ENCODE results near the gene EVI5L. TPM values are rescaled to one million over a fixed set of nuclear protein-coding genes. Genes with fewer than 3 reads are reported as not detected.

The EVI5L gene
- polyA plus RNA-seq, 1 donor from 2014 or later, result 50.6 TPM

GRCh38 chr19:7787141-7787540, 42.9 kb upstream of the EVI5L start:
- peaks cover 42% of the 10 kb centered on the region for H3K27me3 ChIP-seq (ENCODE audit: insufficient read depth, low read depth, low read length)
- no peak overlapping the region for H2AFZ ChIP-seq (ENCODE audit: low read depth, low read length)
- TF ChIP-seq EZH2 (IDR thresholded peaks at IDR 0.05; ENCODE audit: borderline replicate concordance, insufficient read depth, low read length, poor library complexity, severe bottlenecking) (no peak), POLR2AphosphoS5 (IDR thresholded peaks at IDR 0.05) (no peak), RAD21 (conservative IDR thresholded peaks at IDR 0.05) (no peak), CTCF (IDR thresholded peaks at IDR 0.05; ENCODE audit: poor library complexity, severe bottlenecking) (no peak), SMC3 (conservative IDR thresholded peaks at IDR 0.05; ENCODE audit: poor library complexity) (no peak), TAF1 (IDR thresholded peaks at IDR 0.05; ENCODE audit: low read depth) (no peak), REST (IDR thresholded peaks at IDR 0.05; ENCODE audit: borderline replicate concordance) (no peak), EP300 (conservative IDR thresholded peaks at IDR 0.05; ENCODE audit: poor library complexity, severe bottlenecking) (no peak), MXI1 (conservative IDR thresholded peaks at IDR 0.05; ENCODE audit: poor library complexity, severe bottlenecking) (no peak)
- no peaks in the 10 kb centered on the region for H3K9me3 ChIP-seq (ENCODE audit: low read length)
- no peaks in the 10 kb centered on the region for H3K9me2 ChIP-seq (ENCODE audit: insufficient read depth, low read length)
- no peaks in the 10 kb centered on the region for H3K79me2 ChIP-seq (replicated peaks; ENCODE audit: insufficient read depth, low read length)
- H3K9ac ChIP-seq (ENCODE audit: low read length), result no peak overlapping the region
- H3K36me3 ChIP-seq (ENCODE audit: insufficient read depth, low read length), result no peaks in the 10 kb centered on the region
- H3K4me2 ChIP-seq (ENCODE audit: low read length), result no peak overlapping the region
- no peak overlapping the region for H3K27ac ChIP-seq (ENCODE audit: low read length)
- no peak overlapping the region for H3K4me3 ChIP-seq (ENCODE audit: low read length)
- no peaks in the 10 kb centered on the region for H3F3A ChIP-seq (ENCODE audit: insufficient read depth, low read length, poor library complexity, severe bottlenecking)
- H4K20me1 ChIP-seq (ENCODE audit: insufficient read depth), result no peaks in the 10 kb centered on the region

- Histone ChIP-seq H3K27me3 (ENCODE audit: insufficient read depth, low read depth, low read length) (peaks cover 42% of the 10 kb centered on the region), H3K79me2 (replicated peaks; ENCODE audit: insufficient read depth, low read length) (no peaks in the 10 kb centered on the region), H3K9me2 (ENCODE audit: insufficient read depth, low read length) (no peaks in the 10 kb centered on the region), H3K36me3 (ENCODE audit: insufficient read depth, low read length) (no peaks in the 10 kb centered on the region), H2AFZ (ENCODE audit: low read depth, low read length) (no peak overlapping the region), H3K4me2 (ENCODE audit: low read length) (no peak overlapping the region), H3K9me3 (ENCODE audit: low read length) (no peaks in the 10 kb centered on the region), H3K27ac (ENCODE audit: low read length) (no peak overlapping the region), H3K9ac (ENCODE audit: low read length) (peak overlapping the region; percentile 20), H4K20me1 (ENCODE audit: insufficient read depth) (no peaks in the 10 kb centered on the region), H3F3A (ENCODE audit: insufficient read depth, low read length, poor library complexity, severe bottlenecking) (no peaks in the 10 kb centered on the region), H3K4me3 (ENCODE audit: low read length) (peak overlapping the region; percentile 59)
- TF ChIP-seq RAD21 (conservative IDR thresholded peaks at IDR 0.05) (no peak), CTCF (IDR thresholded peaks at IDR 0.05; ENCODE audit: poor library complexity, severe bottlenecking) (no peak), REST (IDR thresholded peaks at IDR 0.05; ENCODE audit: borderline replicate concordance) (no peak), POLR2AphosphoS5 (IDR thresholded peaks at IDR 0.05) (no peak), MXI1 (conservative IDR thresholded peaks at IDR 0.05; ENCODE audit: poor library complexity, severe bottlenecking) (no peak), SMC3 (conservative IDR thresholded peaks at IDR 0.05; ENCODE audit: poor library complexity) (no peak), TAF1 (IDR thresholded peaks at IDR 0.05; ENCODE audit: low read depth) (no peak), EP300 (conservative IDR thresholded peaks at IDR 0.05; ENCODE audit: poor library complexity, severe bottlenecking) (no peak), EZH2 (IDR thresholded peaks at IDR 0.05; ENCODE audit: borderline replicate concordance, insufficient read depth, low read length, poor library complexity, severe bottlenecking) (no peak)
These were observed 42.3 kb upstream of the EVI5L start for GRCh38 chr19:7787602-7788177.
